NB4 (cell line): Measurements from ENCODE around the gene MYOCD.

ENCODE experiments used
- DNase-seq: peaks from one replicate; pipeline ENCODE4 v3.0.0; 2010; ENCODE audit warnings: low read depth
- H3K4me3 ChIP-seq: one replicate; pipeline ENCODE4 v1.5.1; 2011; ENCODE audit warnings: mild to moderate bottlenecking, low read depth, low read length, moderate library complexity
- CTCF ChIP-seq: IDR thresholded peaks from one replicate; pipeline ENCODE4 v1.5.1; 2012; ENCODE audit warnings: low read depth, low read length
- MAX ChIP-seq: IDR thresholded peaks from 2 replicates; pipeline ENCODE4 v1.6.1; 2011; ENCODE audit warnings: low read depth, low read length
- MYC ChIP-seq: IDR thresholded peaks from 2 replicates; pipeline ENCODE4 v1.6.1; 2011; ENCODE audit warnings: low read depth, low read length
- POLR2A ChIP-seq: IDR thresholded peaks from 2 replicates; pipeline ENCODE4 v1.6.1; 2011; ENCODE audit warnings: mild to moderate bottlenecking; ENCODE audit not compliant: insufficient read length; ENCODE audit errors: extremely low read depth

Gene MYOCD

GRCh38 chr17:12731839-12732238 is 66.1 kb downstream of the MYOCD start:
- TF ChIP-seq MAX = no peak
- no peak for TF ChIP-seq CTCF
- TF ChIP-seq POLR2A = no peak
- DNase-seq = no peak

GRCh38 chr17:12732366-12732765 is 66.7 kb downstream of the MYOCD start:
- no peak for DNase-seq
- no peak for TF ChIP-seq POLR2A
- no peak for TF ChIP-seq MAX
- no peak for TF ChIP-seq MYC
- TF ChIP-seq CTCF = no peak
- H3K4me3 ChIP-seq = no peak overlapping the region

More at GRCh38 chr17:12731839-12732238, 66.1 kb downstream of the MYOCD start:
- H3K4me3 ChIP-seq = no peak overlapping the region

- H3K4me3 ChIP-seq = no peak overlapping the region
- DNase-seq = no peak
- TF ChIP-seq POLR2A (no peak), MYC (no peak), CTCF (no peak), MAX (no peak)
Observed at GRCh38 chr17:12734926-12735325, 69.2 kb downstream of the MYOCD start.

- DNase-seq = no peak
- TF ChIP-seq CTCF = no peak
- no peak for TF ChIP-seq MYC
- TF ChIP-seq POLR2A = no peak
- TF ChIP-seq MAX = no peak
- H3K4me3 ChIP-seq = no peak overlapping the region
Observed at GRCh38 chr17:12735517-12735916, 69.8 kb downstream of the MYOCD start.

- no peak for TF ChIP-seq MAX
- TF ChIP-seq POLR2A = no peak
- no peak for TF ChIP-seq CTCF
- no peak for TF ChIP-seq MYC
- no peak for DNase-seq
- no peak overlapping the region for H3K4me3 ChIP-seq
Observed at GRCh38 chr17:12736526-12736925, 70.8 kb downstream of the MYOCD start.
